GM19025 (cell line): ENCODE measurements around the gene TAL1.
"Not testable (repeated sequence)": the region's sequence is repeated elsewhere in the genome, so short reads cannot be mapped to it uniquely, and the experiment has no call there.

ENCODE experiments used
- ATAC-seq: cut with Tn5 transposase; IDR thresholded peaks from one replicate; pipeline ENCODE4 v1.9.1; 2021; ENCODE audit warnings: mild to moderate bottlenecking, low read depth, moderate library complexity; ENCODE audit not compliant: unreplicated experiment

The TAL1 gene

GRCh38 chr1:47213230-47213963, 18.6 kb downstream of the TAL1 start:
- ATAC-seq, result no peak

GRCh38 chr1:47212636-47213229, 19.3 kb downstream of the TAL1 start:
- ATAC-seq, result no peak

GRCh38 chr1:47211796-47212269, 20.2 kb downstream of the TAL1 start:
- ATAC-seq, result no peak

- ATAC-seq, result no peak
These were observed 21.4 kb downstream of the TAL1 start for GRCh38 chr1:47210666-47211065.

GRCh38 chr1:47209725-47210325, 22.2 kb downstream of the TAL1 start:
- no peak for ATAC-seq

GRCh38 chr1:47209091-47209490, 22.9 kb downstream of the TAL1 start:
- no peak for ATAC-seq

- ATAC-seq, result no peak
These were observed 23.6 kb downstream of the TAL1 start for GRCh38 chr1:47208374-47208850.

- no peak for ATAC-seq
These were observed 24.1 kb downstream of the TAL1 start for GRCh38 chr1:47207803-47208373.

GRCh38 chr1:47205918-47206317, 26.1 kb downstream of the TAL1 start:
- no peak for ATAC-seq

- not testable (repeated sequence) for ATAC-seq
These were observed 28.5 kb downstream of the TAL1 start for GRCh38 chr1:47203504-47203903.

GRCh38 chr1:47201179-47201578, 30.8 kb downstream of the TAL1 start:
- no peak for ATAC-seq

- no peak for ATAC-seq
These were observed 33.8 kb downstream of the TAL1 start for GRCh38 chr1:47198214-47198613.

- no peak for ATAC-seq
These were observed 35.4 kb downstream of the TAL1 start for GRCh38 chr1:47196622-47197021.

GRCh38 chr1:47195981-47196380, 36.0 kb downstream of the TAL1 start:
- not testable (repeated sequence) for ATAC-seq

GRCh38 chr1:47194311-47194710, 37.7 kb downstream of the TAL1 start:
- no peak for ATAC-seq

- ATAC-seq, result not testable (repeated sequence)
These were observed 38.5 kb downstream of the TAL1 start for GRCh38 chr1:47193496-47193895.

GRCh38 chr1:47192458-47193384, 39.3 kb downstream of the TAL1 start:
- no peak for ATAC-seq

GRCh38 chr1:47191940-47192457, 40.0 kb downstream of the TAL1 start:
- no peak for ATAC-seq

GRCh38 chr1:47190857-47191256, 41.2 kb downstream of the TAL1 start:
- ATAC-seq, result no peak

GRCh38 chr1:47190509-47190855, 41.5 kb downstream of the TAL1 start:
- ATAC-seq, result no peak
